Stimulated activated naive B cell treated with anti-CD40 and anti-IgM and Interleukin-4, amounts not matched to agents 10 μg/mL and 1 μg/mL and 100 μg/mL, for 72 hours (primary cell): Measurements from ENCODE around the gene ZNF622.

Source experiments
- ATAC-seq, 2 donors: fragments of 150-1000 bp; cut with Tn5 transposase; replicated peaks; 2 replicates each; pipeline ENCODE4 v1.10.0; 2021; ENCODE audit warnings: moderate library complexity in 1 of 2
- DNase-seq: peaks from one replicate; pipeline ENCODE4 v3.0.0; 2021
- H3K27ac Mint-ChIP-seq: one replicate; pipeline ENCODE4 v1.8.0; 2022; ENCODE audit warnings: mild to moderate bottlenecking, mixed read lengths
- H3K27me3 Mint-ChIP-seq, 2 donors: one replicate each; pipeline ENCODE4 v1.8.0; 2022; ENCODE audit warnings: mixed read lengths in 2 of 2
- H3K36me3 Mint-ChIP-seq, 2 donors: one replicate each; pipeline ENCODE4 v1.8.0; 2022; ENCODE audit warnings: mixed read lengths in 2 of 2, mild to moderate bottlenecking in 1 of 2
- H3K4me1 Mint-ChIP-seq, 2 donors: one replicate each; pipeline ENCODE4 v1.8.0; 2022; ENCODE audit warnings: mixed read lengths in 2 of 2, mild to moderate bottlenecking in 1 of 2
- H3K4me3 Mint-ChIP-seq, 2 donors: one replicate each; pipeline ENCODE4 v1.8.0; 2022; ENCODE audit warnings: mild to moderate bottlenecking in 2 of 2, mixed read lengths in 2 of 2, moderate library complexity in 1 of 2
- H3K9me3 Mint-ChIP-seq, 2 donors: one replicate each; pipeline ENCODE4 v1.8.0; 2022; ENCODE audit warnings: mixed read lengths in 2 of 2, mild to moderate bottlenecking in 1 of 2

The ZNF622 gene

DNA sequence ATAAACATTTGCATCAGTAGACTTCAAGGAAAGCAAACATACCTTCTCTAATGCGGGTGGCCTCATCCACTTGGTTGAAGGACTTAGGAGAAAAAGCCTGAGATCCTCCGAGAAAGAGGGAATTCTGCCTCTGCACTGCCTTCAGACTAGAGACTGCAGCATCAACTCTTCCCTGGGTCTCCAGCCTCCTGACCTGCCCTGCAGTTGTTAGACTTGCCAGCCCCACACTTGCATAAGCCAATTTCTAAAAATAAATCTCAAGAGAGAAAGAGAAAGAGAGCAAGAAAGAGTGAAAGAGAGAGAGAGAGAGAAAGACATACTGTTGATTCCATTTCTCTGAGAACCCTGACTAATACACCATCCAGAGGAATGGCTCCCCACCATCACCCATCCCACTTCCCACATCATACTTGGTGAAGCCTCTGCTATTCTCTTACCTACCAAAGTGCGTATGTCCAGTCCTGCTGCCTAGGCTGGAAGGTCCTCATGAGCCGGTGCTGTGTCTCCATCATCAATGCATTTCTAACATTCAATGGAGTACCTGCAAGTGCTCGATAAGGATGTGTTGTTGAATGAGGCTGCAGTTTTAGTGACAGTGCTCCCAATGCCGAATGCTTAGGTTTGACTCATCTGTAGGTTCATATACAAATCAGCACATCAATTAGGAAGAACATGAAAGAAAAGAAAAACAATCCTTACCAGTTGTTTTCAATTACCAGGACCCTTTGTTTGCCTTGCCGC lies 35.1 kb downstream of the ZNF622 start:
- DNase-seq (no peak), ATAC-seq (no peak)
- Mint-ChIP-seq H3K27me3 (no peaks in the 10 kb centered on the region), H3K27ac (no peak overlapping the region), H3K4me1 (no peaks in the 10 kb centered on the region), H3K9me3 (no peaks in the 10 kb centered on the region), H3K4me3 (no peak overlapping the region), H3K36me3 (no peaks in the 10 kb centered on the region)

DNA sequence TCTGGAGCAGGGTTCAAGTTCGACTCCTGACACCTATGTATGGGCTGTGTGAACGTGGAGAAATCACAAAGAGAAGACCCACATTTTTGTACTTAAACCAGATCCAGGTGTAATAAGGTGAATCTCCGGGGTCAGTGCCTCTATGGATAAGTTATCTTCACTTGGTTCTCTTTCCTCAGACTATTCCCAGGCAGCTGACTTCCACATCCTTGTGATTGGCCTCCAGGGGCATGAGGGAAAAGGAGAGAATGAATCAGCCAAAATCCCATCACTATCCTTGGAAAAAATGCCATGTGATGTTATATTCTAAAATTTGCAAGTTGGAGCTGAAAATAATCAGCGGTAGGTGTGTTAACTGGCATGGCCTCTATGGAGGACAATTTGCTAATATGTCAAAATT lies 37.2 kb downstream of the ZNF622 start:
- H3K27me3 Mint-ChIP-seq: peaks cover 0 to 2% of the 10 kb centered on the region in 2 donors
- no peaks in the 10 kb centered on the region for H3K4me1 Mint-ChIP-seq
- H3K27ac Mint-ChIP-seq: no peak overlapping the region
- ATAC-seq (no peak), DNase-seq (no peak)
- H3K4me3 Mint-ChIP-seq: no peak overlapping the region
- no peaks in the 10 kb centered on the region for H3K36me3 Mint-ChIP-seq
- H3K9me3 Mint-ChIP-seq: no peaks in the 10 kb centered on the region

DNA sequence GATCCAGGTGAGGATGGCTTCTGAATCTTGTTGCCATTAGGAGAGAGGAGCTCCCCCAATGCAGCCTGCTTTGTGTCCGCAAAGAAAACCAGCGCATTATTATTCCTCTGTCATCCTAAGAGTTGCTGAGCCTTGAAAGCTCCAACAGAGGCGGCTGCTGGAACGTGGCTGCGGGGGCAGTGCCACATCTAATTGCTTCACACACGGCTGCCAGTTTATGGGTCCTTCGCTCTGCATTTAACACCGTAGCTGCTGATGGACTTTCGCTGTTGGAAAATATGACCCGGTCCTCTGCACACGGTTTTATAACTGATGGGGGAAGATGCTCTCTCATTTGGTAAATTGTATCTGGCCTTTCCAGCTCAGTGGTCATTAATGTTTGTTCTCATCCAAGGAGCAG lies 38.0 kb downstream of the ZNF622 start:
- ATAC-seq: no peak
- Mint-ChIP-seq H3K4me1 (no peaks in the 10 kb centered on the region), H3K27me3 (peaks cover 4 to 10% of the 10 kb centered on the region in 2 donors), H3K36me3 (no peaks in the 10 kb centered on the region), H3K9me3 (no peaks in the 10 kb centered on the region), H3K27ac (no peak overlapping the region), H3K4me3 (no peak overlapping the region)
- DNase-seq: no peak

DNA sequence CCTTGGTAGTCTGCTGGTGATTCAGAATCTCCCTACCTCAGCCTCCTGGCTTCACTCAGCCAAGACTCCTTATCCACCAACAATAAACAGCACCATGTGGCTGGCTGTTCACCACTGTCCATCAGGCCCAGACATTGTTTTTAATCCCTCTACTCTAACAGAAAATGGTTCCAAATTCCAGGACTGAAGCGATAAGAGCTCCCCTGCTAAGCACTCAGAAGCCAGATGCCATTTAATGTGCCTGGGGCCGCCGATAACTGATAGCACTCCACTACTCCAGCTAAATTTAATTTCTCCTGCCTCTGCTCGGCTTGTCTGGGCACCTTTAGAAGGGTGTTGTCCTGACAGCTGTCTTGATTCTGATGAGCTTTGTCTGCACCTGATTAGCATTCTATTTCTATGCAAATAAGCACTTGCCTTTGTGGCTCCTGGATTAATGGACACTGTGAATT lies 47.1 kb downstream of the ZNF622 start:
- Mint-ChIP-seq H3K27ac (no peak overlapping the region), H3K4me1 (no peaks in the 10 kb centered on the region), H3K36me3 (peaks cover 0 to 1% of the 10 kb centered on the region in 2 donors), H3K27me3 (peaks cover 17 to 27% of the 10 kb centered on the region in 2 donors), H3K4me3 (no peak overlapping the region), H3K9me3 (no peaks in the 10 kb centered on the region)
- DNase-seq (no peak), ATAC-seq (no peak)

DNA sequence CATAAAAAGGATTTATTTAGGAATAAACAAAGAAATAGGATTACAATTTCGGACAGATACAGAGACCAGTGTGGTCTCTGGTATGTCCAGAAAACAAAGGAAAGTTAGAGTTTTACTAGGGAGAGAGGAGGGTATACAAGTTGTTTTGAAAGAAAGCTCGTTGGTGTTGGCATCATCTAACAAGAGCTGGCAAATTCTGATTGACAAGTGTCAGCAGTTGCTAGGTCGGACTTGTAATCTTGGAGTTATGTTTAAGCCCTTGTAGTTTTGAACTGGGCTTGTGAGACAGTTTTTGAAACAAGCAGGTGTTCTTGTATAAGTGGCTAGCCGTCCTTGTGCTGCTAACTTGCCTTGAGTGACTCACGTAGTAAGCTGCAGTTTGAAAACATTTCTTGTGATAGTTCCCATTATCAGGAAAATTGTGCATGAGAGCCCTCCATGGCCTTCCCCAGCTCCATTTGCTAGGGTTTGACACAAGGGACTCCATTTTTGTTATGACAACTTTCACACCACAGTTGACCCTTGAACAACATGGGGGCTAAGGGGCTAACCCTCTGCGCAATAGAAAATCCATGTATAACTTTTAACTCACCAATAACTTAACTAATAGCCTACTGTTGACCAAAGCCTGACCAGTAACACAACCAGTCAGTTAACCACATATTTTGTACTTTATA lies 48.1 kb downstream of the ZNF622 start:
- no peak for ATAC-seq
- no peak overlapping the region for H3K27ac Mint-ChIP-seq
- no peak for DNase-seq
- peaks cover 0 to 1% of the 10 kb centered on the region in 2 donors for H3K36me3 Mint-ChIP-seq
- no peaks in the 10 kb centered on the region for H3K9me3 Mint-ChIP-seq
- no peak overlapping the region for H3K4me3 Mint-ChIP-seq
- H3K4me1 Mint-ChIP-seq: no peaks in the 10 kb centered on the region
- peaks cover 7 to 23% of the 10 kb centered on the region in 2 donors for H3K27me3 Mint-ChIP-seq

DNA sequence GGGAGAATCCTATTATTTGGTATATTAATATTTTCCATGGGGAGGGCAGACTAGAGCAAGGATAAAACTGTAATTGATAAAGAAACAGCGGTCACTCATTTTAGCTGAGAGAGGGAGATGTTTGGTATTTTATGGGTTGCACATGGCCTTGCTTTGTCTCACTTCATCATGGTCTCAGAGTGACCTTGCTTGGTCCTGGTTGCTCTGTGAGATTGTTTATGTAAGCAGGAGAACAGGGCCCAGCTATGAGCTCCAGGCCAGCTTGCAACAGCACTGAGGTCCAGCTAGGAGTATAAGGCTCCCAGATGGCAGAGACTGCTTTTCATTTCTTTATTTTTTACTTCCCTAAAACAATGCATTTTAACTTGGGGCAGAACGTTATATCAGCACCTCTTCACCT lies 50.7 kb downstream of the ZNF622 start:
- DNase-seq (no peak), ATAC-seq (no peak)
- Mint-ChIP-seq H3K27me3 (peaks cover 6 to 25% of the 10 kb centered on the region in 2 donors), H3K36me3 (no peaks in the 10 kb centered on the region), H3K27ac (no peak overlapping the region), H3K4me3 (no peak overlapping the region), H3K4me1 (no peaks in the 10 kb centered on the region), H3K9me3 (peaks cover 0 to 2% of the 10 kb centered on the region in 2 donors)

DNA sequence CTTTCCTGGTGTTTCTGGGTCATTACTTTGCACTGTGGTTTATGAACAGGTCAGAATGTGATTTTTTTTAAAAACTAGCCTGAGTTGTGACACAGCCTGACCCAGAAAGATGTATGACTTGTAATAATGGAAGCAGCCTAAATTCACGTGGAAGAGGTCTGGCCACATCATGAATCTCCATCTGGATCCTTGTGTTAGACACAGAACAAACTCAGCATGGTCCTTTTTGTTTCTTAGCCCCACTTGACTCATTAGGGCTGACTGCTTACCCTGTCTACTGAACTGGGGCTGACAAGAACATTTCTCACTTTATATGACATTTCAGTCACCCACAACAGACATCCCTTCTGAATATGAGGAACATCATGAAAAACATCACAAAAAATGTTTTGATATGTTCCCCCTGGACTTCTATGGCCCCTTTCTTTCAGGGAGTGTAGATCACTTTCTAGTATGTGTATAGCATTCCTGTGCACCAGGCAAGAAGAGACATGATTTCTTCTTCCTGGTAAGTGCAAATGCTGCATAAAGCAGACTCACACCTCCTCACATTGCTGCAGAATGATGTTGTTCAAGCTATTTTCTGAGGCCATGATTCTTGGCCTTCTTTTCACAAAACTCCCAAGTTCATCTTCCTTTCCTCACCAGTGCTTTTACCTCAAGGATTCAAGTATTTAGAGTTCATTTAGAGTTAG lies 52.3 kb downstream of the ZNF622 start:
- no peak overlapping the region for H3K4me3 Mint-ChIP-seq
- DNase-seq (no peak), ATAC-seq (no peak)
- no peaks in the 10 kb centered on the region for H3K36me3 Mint-ChIP-seq
- H3K4me1 Mint-ChIP-seq: no peaks in the 10 kb centered on the region
- peaks cover 0 to 2% of the 10 kb centered on the region in 2 donors for H3K9me3 Mint-ChIP-seq
- H3K27me3 Mint-ChIP-seq: peaks cover 6 to 25% of the 10 kb centered on the region in 2 donors
- H3K27ac Mint-ChIP-seq: no peak overlapping the region

DNA sequence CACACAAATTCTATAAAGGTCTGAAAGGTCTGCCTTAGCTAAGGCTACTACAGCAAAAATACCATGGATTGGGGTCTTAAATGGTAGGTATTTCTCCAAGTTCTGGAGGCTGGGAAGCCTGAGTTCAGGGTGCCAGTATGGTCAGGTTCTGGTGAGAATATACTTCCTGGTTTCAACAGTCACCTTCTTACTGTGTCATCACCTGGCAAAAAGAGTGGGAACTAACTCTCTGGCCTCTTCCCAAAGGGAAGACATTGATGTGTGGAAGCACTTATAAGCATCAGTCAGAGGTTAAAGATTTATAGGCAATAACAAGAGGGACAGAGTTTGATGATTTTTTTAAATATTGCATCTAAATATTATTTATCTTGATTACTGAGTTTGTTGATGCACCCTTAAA lies 53.0 kb downstream of the ZNF622 start:
- no peak overlapping the region for H3K4me3 Mint-ChIP-seq
- H3K36me3 Mint-ChIP-seq: no peaks in the 10 kb centered on the region
- no peaks in the 10 kb centered on the region for H3K4me1 Mint-ChIP-seq
- no peak overlapping the region for H3K27ac Mint-ChIP-seq
- no peak for ATAC-seq
- no peak for DNase-seq
- peaks cover 6 to 25% of the 10 kb centered on the region in 2 donors for H3K27me3 Mint-ChIP-seq
- H3K9me3 Mint-ChIP-seq: peaks cover 0 to 2% of the 10 kb centered on the region in 2 donors

DNA sequence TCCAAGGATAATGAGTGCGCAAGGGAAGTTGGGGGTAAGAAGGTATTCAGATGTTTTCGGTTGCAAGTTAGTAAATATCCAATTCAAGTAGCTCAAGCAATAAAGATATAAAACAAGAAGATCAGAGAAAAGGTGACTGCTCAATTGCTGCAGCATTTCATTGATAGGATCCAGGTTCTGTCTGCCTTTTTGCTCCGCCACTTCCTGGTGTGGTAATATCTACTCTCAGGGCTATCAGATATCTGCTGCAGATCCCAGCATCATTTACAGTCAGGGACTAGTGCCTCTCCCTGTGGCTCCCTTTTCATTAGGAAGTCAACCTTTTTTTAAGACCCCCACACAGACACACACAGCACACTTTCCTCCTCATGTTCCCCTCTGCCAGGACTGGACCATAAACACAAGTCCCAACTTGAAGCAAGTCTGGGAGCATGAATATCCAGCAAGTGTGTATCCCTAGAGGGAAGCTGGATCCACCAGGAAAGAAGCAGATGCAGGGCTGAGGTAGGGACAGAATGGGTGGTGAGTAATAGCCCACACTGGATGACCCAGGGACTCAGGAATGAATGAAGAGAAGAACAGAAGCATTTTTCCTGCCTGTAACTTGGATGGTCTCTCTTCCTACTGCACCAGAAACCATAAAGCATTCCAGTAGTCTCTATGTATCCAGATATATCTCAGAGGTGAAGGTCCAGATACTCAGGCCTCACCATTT lies 53.7 kb downstream of the ZNF622 start:
- Mint-ChIP-seq H3K4me1 (no peaks in the 10 kb centered on the region), H3K4me3 (no peak overlapping the region), H3K36me3 (no peaks in the 10 kb centered on the region), H3K9me3 (peaks cover 0 to 2% of the 10 kb centered on the region in 2 donors), H3K27me3 (peaks cover 6 to 25% of the 10 kb centered on the region in 2 donors), H3K27ac (no peak overlapping the region)
- no peak for ATAC-seq
- DNase-seq: no peak

DNA sequence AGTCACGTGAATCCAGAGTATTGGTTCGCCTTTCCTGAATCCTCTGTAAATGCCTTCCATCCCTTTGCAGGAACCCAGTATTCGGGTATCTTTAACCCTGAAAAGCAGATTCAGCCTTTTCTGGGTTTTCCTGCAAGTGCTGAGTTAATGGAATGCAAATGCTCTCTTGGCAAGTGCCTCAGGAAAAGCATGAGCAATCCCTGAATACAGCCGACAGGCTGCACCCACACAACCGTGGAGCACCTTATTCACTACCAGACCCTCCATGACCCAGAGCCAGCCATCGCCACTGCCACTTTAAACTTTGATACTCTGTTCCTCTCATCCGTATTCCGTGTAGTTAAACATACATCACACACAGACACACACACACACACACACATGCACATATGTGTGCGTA lies 54.4 kb downstream of the ZNF622 start:
- H3K27me3 Mint-ChIP-seq: peaks cover 6 to 25% of the 10 kb centered on the region in 2 donors
- H3K27ac Mint-ChIP-seq: no peak overlapping the region
- H3K4me3 Mint-ChIP-seq: no peak overlapping the region
- DNase-seq (no peak), ATAC-seq (no peak)
- no peaks in the 10 kb centered on the region for H3K36me3 Mint-ChIP-seq
- H3K4me1 Mint-ChIP-seq: no peaks in the 10 kb centered on the region
- peaks cover 0 to 2% of the 10 kb centered on the region in 2 donors for H3K9me3 Mint-ChIP-seq

DNA sequence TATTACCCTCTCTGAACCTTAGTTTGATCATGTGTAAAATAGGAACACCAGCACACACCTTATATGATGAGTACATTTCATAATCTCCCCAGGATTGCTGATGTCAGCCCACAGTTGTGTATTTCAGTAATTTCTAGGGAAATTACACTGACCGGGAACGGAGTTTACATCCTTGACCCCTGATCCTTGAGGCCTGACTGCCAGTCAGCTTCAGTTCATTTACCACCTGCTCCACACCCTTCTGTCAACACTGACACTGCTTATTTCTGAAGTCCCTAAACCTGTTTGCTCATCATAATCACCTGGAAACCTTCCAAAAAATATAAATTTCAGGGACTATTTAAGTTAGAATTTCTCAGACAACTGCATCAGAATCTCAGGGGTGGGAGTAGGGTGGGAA lies 55.3 kb downstream of the ZNF622 start:
- no peak overlapping the region for H3K4me3 Mint-ChIP-seq
- no peak for ATAC-seq
- no peak for DNase-seq
- no peaks in the 10 kb centered on the region for H3K36me3 Mint-ChIP-seq
- H3K27me3 Mint-ChIP-seq: peaks cover 6 to 25% of the 10 kb centered on the region in 2 donors
- no peak overlapping the region for H3K27ac Mint-ChIP-seq
- H3K9me3 Mint-ChIP-seq: peaks cover 0 to 2% of the 10 kb centered on the region in 2 donors
- no peaks in the 10 kb centered on the region for H3K4me1 Mint-ChIP-seq

DNA sequence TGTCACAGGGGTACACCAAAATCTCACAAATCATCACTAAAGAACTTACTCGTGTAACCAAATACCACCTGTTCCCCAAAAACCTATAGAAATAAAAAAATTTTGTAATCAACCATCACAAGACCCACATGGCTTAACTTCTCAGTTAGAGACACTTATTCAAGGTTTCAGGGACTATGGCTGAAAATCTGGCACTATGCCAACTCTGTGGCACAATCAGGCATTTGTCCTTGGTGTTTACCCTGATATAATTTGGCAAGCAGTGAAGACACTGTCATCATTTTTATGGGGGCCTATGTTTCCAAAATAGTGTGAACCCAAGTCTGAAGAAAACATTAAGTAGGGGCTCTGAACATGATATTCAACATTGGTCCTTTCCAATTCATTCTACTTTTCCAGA lies 59.0 kb downstream of the ZNF622 start:
- Mint-ChIP-seq H3K4me1 (no peaks in the 10 kb centered on the region), H3K4me3 (no peak overlapping the region), H3K36me3 (no peaks in the 10 kb centered on the region), H3K27ac (no peak overlapping the region), H3K27me3 (peaks cover 0 to 10% of the 10 kb centered on the region in 2 donors), H3K9me3 (peaks cover 0 to 4% of the 10 kb centered on the region in 2 donors)
- DNase-seq (no peak), ATAC-seq (no peak)

DNA sequence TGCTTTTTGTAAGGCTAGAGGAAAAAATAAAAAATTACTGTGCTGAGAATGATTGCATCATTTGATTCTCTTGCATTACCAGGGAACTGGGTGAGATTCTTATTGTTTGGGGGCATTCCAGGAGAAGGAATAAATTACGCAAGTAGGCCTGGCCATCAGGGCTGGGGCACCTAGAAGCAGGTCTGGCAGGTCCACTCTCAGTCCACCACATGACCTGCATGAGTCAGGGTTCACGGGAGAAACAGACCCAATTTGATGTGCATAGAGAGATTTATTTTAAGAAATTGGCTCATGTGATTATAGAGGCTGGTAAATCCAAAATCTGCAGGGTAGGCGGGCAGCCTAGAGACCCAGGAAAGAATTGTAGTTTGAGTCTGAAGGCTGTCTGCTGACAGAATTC lies 59.6 kb downstream of the ZNF622 start:
- Mint-ChIP-seq H3K9me3 (peaks cover 0 to 4% of the 10 kb centered on the region in 2 donors), H3K36me3 (no peaks in the 10 kb centered on the region), H3K4me3 (no peak overlapping the region), H3K4me1 (no peaks in the 10 kb centered on the region), H3K27me3 (peaks cover 0 to 4% of the 10 kb centered on the region in 2 donors), H3K27ac (no peak overlapping the region)
- ATAC-seq: no peak
- no peak for DNase-seq
